Rectal smooth muscle tissue (tissue), 1 donor: ENCODE measurements around the gene ERO1B.
"Not testable (repeated sequence)": the region's sequence is repeated elsewhere in the genome, so short reads cannot be mapped to it uniquely, and the experiment has no call there.

ENCODE experiments used
- H3K27ac ChIP-seq: one replicate; pipeline ENCODE4 v1.7.0; 2013; ENCODE audit warnings: low read depth, low read length, inconsistent platforms
- H3K27me3 ChIP-seq: one replicate; pipeline ENCODE4 v1.7.0; 2013; ENCODE audit warnings: low read length; ENCODE audit not compliant: control insufficient read depth, insufficient read depth
- H3K36me3 ChIP-seq: one replicate; pipeline ENCODE4 v1.7.0; 2013; ENCODE audit warnings: low read length; ENCODE audit not compliant: control insufficient read depth, insufficient read depth
- H3K4me1 ChIP-seq: one replicate; pipeline ENCODE4 v1.7.0; 2013; ENCODE audit warnings: low read length; ENCODE audit not compliant: control insufficient read depth, insufficient read depth
- H3K4me3 ChIP-seq: one replicate; pipeline ENCODE4 v1.7.0; 2013; ENCODE audit warnings: low read length
- H3K9ac ChIP-seq: one replicate; pipeline ENCODE4 v1.7.0; 2013; ENCODE audit warnings: low read length

The ERO1B gene

GRCh38 chr1:236314050-236314449 is 32.3 kb upstream of the ERO1B start:
- H3K9ac ChIP-seq, H3K27me3 ChIP-seq, H3K4me1 ChIP-seq, H3K4me3 ChIP-seq, H3K27ac ChIP-seq, H3K36me3 ChIP-seq: not testable (repeated sequence)

DNA sequence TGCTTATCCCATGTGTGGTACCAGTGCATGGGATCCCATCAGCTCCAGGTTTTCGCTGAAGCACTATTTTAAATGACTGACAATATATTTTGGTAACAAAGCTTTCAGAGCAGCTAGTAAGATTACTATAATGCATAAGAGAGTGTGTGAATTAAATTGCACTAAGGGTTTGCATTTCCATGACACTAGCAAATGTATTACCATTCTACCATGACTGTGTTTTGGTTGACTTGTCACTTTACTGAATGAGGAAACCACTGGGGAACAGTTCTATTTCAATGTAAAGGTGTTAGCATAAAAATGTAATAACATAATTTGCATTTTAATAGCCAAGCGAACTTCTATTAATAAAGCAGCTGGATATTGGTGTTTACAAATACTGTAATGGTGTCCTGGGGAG is 31.7 kb upstream of the ERO1B start:
- no peaks in the 10 kb centered on the region for H3K27me3 ChIP-seq
- H3K4me1 ChIP-seq, result no peaks in the 10 kb centered on the region
- no peak overlapping the region for H3K9ac ChIP-seq
- no peak overlapping the region for H3K4me3 ChIP-seq
- no peak overlapping the region for H3K27ac ChIP-seq
- no peaks in the 10 kb centered on the region for H3K36me3 ChIP-seq

DNA sequence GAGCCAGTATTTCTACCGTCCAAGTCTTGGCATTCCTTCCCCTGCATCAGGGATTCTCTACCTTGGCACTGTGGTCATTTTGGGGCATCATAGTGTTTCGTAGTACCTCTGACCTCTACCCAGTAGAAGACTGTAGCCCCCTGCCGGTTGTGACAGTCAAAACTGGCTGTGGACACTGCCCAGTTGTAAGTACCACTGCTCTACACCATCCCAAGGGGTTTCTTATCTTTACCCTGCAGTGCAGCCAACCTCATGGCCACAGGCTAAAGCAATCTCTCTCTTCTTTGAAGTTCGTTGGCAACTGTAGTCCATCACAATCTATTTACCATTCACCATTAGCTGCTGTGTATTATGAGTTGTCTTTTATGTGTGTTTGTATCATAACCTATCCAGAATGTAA is 29.3 kb upstream of the ERO1B start:
- Histone ChIP-seq H3K4me1 (no peaks in the 10 kb centered on the region), H3K4me3 (no peak overlapping the region), H3K9ac (no peak overlapping the region), H3K27me3 (no peaks in the 10 kb centered on the region), H3K27ac (no peak overlapping the region), H3K36me3 (no peaks in the 10 kb centered on the region)

DNA sequence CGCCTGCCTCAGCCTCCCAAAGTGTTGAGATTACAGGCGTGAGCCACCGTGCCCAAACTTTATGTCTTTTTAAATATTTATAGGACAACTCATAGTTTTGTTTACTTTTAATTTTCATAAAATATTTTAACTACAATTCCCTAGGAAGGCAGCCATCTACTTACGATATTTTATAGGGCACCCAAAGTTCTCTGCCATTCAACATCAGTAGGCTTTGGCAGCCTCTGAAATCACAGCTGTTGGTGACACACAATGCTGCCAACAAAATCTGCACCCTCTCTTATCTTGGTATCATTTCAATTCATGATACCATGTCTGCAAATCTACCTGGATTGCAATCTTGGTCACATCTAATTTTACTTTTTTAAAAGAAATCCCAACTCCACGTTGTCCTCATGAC is 27.1 kb upstream of the ERO1B start:
- no peaks in the 10 kb centered on the region for H3K36me3 ChIP-seq
- no peaks in the 10 kb centered on the region for H3K27me3 ChIP-seq
- no peak overlapping the region for H3K9ac ChIP-seq
- H3K4me3 ChIP-seq, result no peak overlapping the region
- no peaks in the 10 kb centered on the region for H3K4me1 ChIP-seq
- no peak overlapping the region for H3K27ac ChIP-seq

DNA sequence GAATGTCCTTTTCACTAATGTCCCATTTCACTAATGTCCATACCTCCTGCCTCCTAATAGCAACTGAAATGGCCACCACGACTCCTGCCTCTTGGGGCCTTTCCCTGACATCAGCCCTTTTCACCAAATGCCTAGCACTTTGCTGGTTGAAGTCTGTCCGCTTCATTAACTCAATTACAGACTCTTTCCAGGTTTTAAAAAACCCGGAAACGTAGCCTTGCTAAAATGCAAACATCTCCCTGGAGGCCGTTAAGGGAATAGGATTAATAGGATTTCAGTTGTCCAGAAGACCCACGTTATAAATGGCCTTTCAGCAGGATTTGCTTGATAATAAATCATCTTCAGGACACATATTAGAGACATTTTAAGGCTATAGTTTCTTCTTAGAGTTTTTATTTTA is 25.7 kb upstream of the ERO1B start:
- H3K27ac ChIP-seq, result no peak overlapping the region

DNA sequence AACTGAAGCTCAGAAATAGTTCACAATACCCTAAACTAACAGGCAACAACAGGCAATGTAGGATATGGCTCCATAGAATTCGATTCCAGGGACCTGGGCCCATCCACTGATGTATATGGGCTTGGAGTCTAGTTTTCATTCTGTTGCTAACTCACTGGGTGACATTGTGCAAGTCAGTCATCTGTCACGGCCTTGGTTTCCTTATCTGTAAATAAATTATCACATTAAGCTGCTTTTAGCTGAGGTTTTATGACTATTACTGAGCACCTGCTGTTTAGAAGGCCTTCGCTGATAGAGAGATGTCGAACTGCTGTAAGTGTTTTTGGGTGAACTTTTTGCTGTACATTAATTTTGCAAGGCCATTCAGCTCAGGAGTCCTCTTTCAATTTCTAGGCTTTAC is 22.9 kb upstream of the ERO1B start:
- H3K27ac ChIP-seq, result no peak overlapping the region
- H3K4me3 ChIP-seq, result no peak overlapping the region
- no peaks in the 10 kb centered on the region for H3K4me1 ChIP-seq
- no peak overlapping the region for H3K9ac ChIP-seq
- H3K36me3 ChIP-seq, result no peaks in the 10 kb centered on the region
- no peaks in the 10 kb centered on the region for H3K27me3 ChIP-seq

More for the DNA sequence above, 25.7 kb upstream of the ERO1B start:
- Histone ChIP-seq H3K4me3 (no peak overlapping the region), H3K27me3 (no peaks in the 10 kb centered on the region), H3K36me3 (no peaks in the 10 kb centered on the region), H3K9ac (no peak overlapping the region), H3K4me1 (no peaks in the 10 kb centered on the region)

DNA sequence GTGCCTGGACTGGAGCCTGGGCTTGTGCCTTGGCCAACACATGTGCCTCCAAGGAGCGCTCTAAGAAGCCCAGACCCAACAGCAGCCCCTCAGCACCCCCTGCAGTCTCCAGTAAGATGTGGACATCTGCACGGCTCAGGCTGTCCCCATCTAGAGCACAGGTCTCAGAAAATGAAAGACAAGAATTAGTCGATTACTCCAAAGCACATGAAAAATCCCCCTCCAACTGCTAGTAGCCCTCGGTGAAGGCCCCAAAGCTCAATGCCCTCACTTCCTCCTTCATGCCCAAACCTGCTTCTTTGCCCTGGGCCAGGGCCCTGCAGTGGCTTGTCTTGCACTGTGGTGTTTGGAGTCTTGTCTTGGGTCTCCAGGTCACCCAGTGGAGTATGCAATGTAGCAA is 21.9 kb upstream of the ERO1B start:
- Histone ChIP-seq H3K9ac (no peak overlapping the region), H3K27me3 (no peaks in the 10 kb centered on the region)

DNA sequence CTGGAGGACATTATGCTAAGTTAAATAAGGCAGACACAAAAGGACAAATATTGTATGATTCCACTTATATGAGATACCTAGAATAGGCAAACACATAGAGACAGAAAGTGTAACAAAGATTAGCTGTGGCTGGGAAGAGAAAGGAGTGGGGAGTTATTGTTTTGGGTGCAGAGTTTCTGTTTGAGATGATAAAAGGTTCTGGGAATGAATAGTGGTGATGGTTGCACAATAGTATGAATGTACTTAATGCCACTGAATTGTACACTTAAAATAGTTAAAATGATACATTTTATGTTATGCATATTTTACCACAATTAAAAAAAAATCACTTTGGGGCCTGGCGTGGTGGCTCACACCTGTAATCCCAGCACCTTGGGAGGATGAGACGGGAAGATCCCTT is 21.2 kb upstream of the ERO1B start:
- no peak overlapping the region for H3K27ac ChIP-seq

More for the DNA sequence above, 21.9 kb upstream of the ERO1B start:
- Histone ChIP-seq H3K27ac (no peak overlapping the region), H3K4me3 (no peak overlapping the region), H3K4me1 (no peaks in the 10 kb centered on the region), H3K36me3 (no peaks in the 10 kb centered on the region)

DNA sequence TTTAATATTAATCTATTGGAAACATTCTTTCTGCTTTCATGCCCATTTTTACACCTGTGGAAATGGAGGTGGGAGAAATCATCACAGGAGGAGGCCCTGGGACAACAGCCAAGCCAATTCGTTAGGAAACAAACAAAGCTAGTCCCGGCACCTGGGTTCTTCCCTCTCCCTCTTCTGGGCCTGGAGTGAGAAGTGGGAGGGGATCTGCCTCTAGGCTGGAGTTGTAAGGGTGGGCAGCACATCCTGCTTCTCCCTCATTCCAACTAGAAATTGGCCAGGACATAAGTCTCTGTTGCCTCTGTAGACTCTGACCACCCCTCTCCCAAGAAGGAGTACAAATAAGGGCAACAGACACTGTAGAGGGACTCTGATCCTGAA is 20.2 kb upstream of the ERO1B start:
- H3K36me3 ChIP-seq, result no peaks in the 10 kb centered on the region
- H3K4me1 ChIP-seq, result no peaks in the 10 kb centered on the region
- no peaks in the 10 kb centered on the region for H3K27me3 ChIP-seq
- H3K27ac ChIP-seq, result no peak overlapping the region
- H3K4me3 ChIP-seq, result no peak overlapping the region
- no peak overlapping the region for H3K9ac ChIP-seq

More for the DNA sequence above, 21.2 kb upstream of the ERO1B start:
- Histone ChIP-seq H3K27me3 (no peaks in the 10 kb centered on the region), H3K4me3 (no peak overlapping the region), H3K9ac (no peak overlapping the region), H3K36me3 (no peaks in the 10 kb centered on the region), H3K4me1 (no peaks in the 10 kb centered on the region)

DNA sequence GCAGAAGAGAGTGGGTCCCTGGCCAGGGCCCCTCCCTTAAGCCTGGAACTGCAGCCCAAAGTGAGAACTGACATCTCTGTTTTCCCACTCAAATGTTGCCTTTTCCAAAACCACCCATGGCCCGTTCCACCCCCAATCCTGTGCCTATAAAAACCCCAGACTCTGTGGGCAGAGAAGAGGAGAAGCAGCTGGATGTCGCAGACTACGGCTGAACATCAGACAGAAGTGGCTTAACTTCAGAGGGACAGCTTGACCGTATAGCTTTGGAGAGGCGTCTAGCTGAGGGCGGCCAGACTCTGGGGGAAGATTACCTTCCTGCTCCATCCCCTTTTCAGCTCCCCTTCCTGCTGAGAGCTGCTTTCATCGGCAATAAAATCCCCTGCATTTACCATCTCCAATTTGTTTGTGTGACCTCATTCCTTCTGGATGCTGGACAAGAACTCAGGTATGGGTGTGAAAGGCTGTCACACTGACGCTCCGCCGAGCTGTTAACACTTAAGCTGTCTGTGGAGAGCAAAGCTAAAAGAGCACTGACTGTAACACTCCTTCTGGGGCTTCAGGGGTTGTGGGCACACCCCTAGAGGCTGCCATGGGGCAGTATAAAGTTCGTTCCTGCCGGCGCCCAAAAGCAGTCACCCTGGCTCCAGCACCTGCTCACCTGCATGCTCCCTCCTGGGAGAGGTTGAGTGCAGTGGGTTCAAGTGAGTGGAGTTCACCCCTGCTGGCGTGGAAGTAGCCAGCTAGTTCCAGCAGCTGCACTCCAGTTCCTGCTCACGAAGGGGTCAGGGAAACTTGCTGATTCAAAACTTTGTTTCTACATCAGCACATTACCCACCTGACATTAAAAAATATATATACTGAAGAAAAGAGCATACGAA is 19.6 kb upstream of the ERO1B start:
- no peaks in the 10 kb centered on the region for H3K36me3 ChIP-seq
- H3K9ac ChIP-seq, result no peak overlapping the region
- H3K27ac ChIP-seq, result no peak overlapping the region
- H3K4me3 ChIP-seq, result no peak overlapping the region
- H3K4me1 ChIP-seq, result no peaks in the 10 kb centered on the region
- no peaks in the 10 kb centered on the region for H3K27me3 ChIP-seq

DNA sequence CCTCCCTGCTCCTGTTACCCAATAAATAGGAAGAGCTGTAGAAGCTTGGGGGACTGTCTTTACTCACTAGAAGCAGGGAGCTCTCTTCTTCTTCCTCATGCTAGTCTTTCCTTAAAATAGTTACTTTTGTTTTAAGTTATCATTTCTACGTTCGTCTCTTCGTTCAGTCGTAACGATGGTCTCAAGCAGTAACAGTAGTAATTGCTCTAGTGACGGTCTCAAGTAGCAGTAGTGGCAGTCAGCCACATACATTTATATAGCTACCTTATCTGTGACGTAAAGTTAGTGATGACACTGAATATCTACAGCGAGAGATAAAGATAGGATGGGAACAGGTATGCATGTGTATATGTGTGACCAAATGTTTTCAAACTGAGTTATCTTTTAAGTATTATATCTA is 15.4 kb upstream of the ERO1B start:
- no peak overlapping the region for H3K4me3 ChIP-seq
- H3K36me3 ChIP-seq, result no peaks in the 10 kb centered on the region
- H3K27me3 ChIP-seq, result no peaks in the 10 kb centered on the region
- no peaks in the 10 kb centered on the region for H3K4me1 ChIP-seq
- no peak overlapping the region for H3K9ac ChIP-seq
- H3K27ac ChIP-seq, result no peak overlapping the region

DNA sequence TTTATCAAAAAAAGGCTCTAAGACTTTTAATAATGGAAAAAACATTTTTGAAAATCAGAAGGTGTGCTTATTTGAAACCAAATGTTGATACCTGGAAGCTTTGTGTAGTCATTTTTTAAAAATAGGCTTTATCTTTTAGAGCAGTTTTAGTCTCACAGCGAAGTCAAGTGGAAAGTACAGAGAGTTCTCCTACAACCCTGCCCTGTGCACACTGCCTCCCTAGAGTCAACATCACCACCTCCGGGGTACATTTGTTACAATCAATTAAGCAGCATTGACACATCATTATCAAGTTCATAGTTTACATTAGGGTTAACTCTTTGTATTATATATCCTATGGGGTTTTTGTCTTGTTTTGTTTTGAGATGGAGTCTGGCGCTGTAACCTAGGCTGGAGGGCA is 10.7 kb upstream of the ERO1B start:
- no peak overlapping the region for H3K27ac ChIP-seq
- no peaks in the 10 kb centered on the region for H3K27me3 ChIP-seq
- H3K4me1 ChIP-seq, result no peaks in the 10 kb centered on the region
- H3K4me3 ChIP-seq, result no peak overlapping the region
- H3K36me3 ChIP-seq, result no peaks in the 10 kb centered on the region
- no peak overlapping the region for H3K9ac ChIP-seq

GRCh38 chr1:236289492-236290131 is 7.9 kb upstream of the ERO1B start:
- H3K36me3 ChIP-seq, result no peaks in the 10 kb centered on the region
- H3K4me3 ChIP-seq, result no peak overlapping the region
- H3K27me3 ChIP-seq, result no peaks in the 10 kb centered on the region
- H3K9ac ChIP-seq, result no peak overlapping the region
- no peak overlapping the region for H3K27ac ChIP-seq
- no peaks in the 10 kb centered on the region for H3K4me1 ChIP-seq
